K562 (cell line): ENCODE data around the gene S100A4. TPM values are rescaled to one million over a fixed set of nuclear protein-coding genes. Genes with fewer than 3 reads are reported as not detected.

Experiments
- ATAC-seq: fragments of 200-7000 bp; cut with Tn5 transposase; 3 replicates; pipeline ENCODE4 v1.9.1; 2020; ENCODE audit warnings: moderate library complexity
- BruUV-seq: library from RNA; stranded (reverse); fragments of 400-500 nt; replicated peaks from 2 replicates; lab custom pipeline; 2021; lab: Mats Ljungman, UMichigan
- CTCF ChIA-PET: fragments of 300-600 bp; formaldehyde crosslinking; extraction: SDS; loops from one replicate; lab custom pipeline; 2021; ENCODE audit warnings: low intra/inter-chr PET ratio; lab: Yijun Ruan, JAX
- POLR2A ChIA-PET: fragments of 300-600, 350-650 bp; sonication (Branson Sonifier 250); formaldehyde crosslinking; extraction: SDS; loops from one replicate; lab custom pipeline; 2021; ENCODE audit warnings: antibody characterized with exemption, inconsistent platforms; lab: Yijun Ruan, JAX
- DNase-seq, 4 experiments: peaks; one replicate each; pipeline versions ENCODE4 v3.0.0 to v3.0.0-alpha.2; 2011 to 2018; ENCODE audit warnings: low spot score in 3 of 4, mixed read lengths in 3 of 4; ENCODE audit errors: extremely low read depth in 1 of 4
- FAIRE-seq: peaks from 2 replicates; lab custom pipeline; 2011; peaks lifted over from hg19 to GRCh38; lab: Jason Lieb, UNC
- H2AFZ ChIP-seq: 2 replicates; pipeline ENCODE4 v1.6.0; 2011; ENCODE audit warnings: low read depth, low read length, control low read depth, inconsistent platforms
- H3K27ac ChIP-seq: fragments of 200-600 bp; 3 replicates; pipeline ENCODE4 v1.8.0; 2011; ENCODE audit warnings: low read depth, mild to moderate bottlenecking, control low read depth, inconsistent platforms, low read length, moderate library complexity, mixed read lengths; ENCODE audit errors: extremely low read depth
- H3K27me3 ChIP-seq, 2 experiments: fragments of 300-600 bp in 1 of 2; 2 replicates in 1 of 2; 3 replicates in 1 of 2; pipeline versions ENCODE4 v1.6.0 to v1.8.0; 2011; ENCODE audit warnings: inconsistent platforms in 2 of 2, low read length in 2 of 2, mild to moderate bottlenecking in 1 of 2, mixed read lengths in 1 of 2, moderate library complexity in 1 of 2; ENCODE audit not compliant: control insufficient read depth in 2 of 2, insufficient read depth in 2 of 2
- H3K36me3 ChIP-seq: fragments of 300-600 bp; 3 replicates; pipeline ENCODE4 v1.8.0; 2011; ENCODE audit warnings: mild to moderate bottlenecking, low read length, inconsistent platforms; ENCODE audit not compliant: control insufficient read depth, insufficient read depth
- H3K4me1 ChIP-seq, 2 experiments: fragments of 200-600 bp in 1 of 2; replicated peaks in 1 of 2; 2 replicates in 1 of 2; 3 replicates in 1 of 2; pipeline versions ENCODE4 v1.5.1 to v1.8.0; 2011; ENCODE audit warnings: inconsistent platforms in 2 of 2, low read length in 2 of 2, mild to moderate bottlenecking in 1 of 2, mixed read lengths in 1 of 2, moderate library complexity in 1 of 2; ENCODE audit not compliant: control insufficient read depth in 2 of 2, insufficient read depth in 2 of 2
- H3K4me2 ChIP-seq: 2 replicates; pipeline ENCODE4 v1.6.1; 2011; ENCODE audit warnings: low read length, control low read depth, inconsistent platforms, mixed read lengths; ENCODE audit not compliant: insufficient read depth
- H3K4me3 ChIP-seq: fragments of 200-600 bp; sonication (generic), shearing (Covaris generic); 2 replicates; pipeline ENCODE4 v1.5.1; 2016; ENCODE audit warnings: control low read depth, inconsistent platforms
- H3K79me2 ChIP-seq: fragments of 200-600 bp; 3 replicates; pipeline ENCODE4 v1.8.0; 2011; ENCODE audit warnings: low read length, inconsistent platforms; ENCODE audit not compliant: control insufficient read depth, insufficient read depth
- H3K9ac ChIP-seq, 2 experiments: 2 replicates each; pipeline versions ENCODE4 v1.6.0 to v1.6.1; 2011; ENCODE audit warnings: low read depth in 2 of 2, low read length in 2 of 2, control low read depth in 1 of 2, inconsistent platforms in 1 of 2, mild to moderate bottlenecking in 1 of 2, mixed read lengths in 1 of 2; ENCODE audit not compliant: insufficient read depth in 1 of 2
- H3K9me1 ChIP-seq: one replicate; pipeline ENCODE4 v1.6.0; 2011; ENCODE audit warnings: inconsistent platforms, mild to moderate bottlenecking, low read length, moderate library complexity; ENCODE audit not compliant: control insufficient read depth, insufficient read depth
- H3K9me3 ChIP-seq: replicated peaks from 2 replicates; pipeline ENCODE4 v1.5.1; 2011; ENCODE audit warnings: low read depth, low read length, inconsistent platforms; ENCODE audit not compliant: control insufficient read depth, insufficient read depth
- H4K20me1 ChIP-seq: replicated peaks from 2 replicates; pipeline ENCODE4 v1.6.1; 2011; ENCODE audit warnings: low read length, inconsistent platforms, mixed read lengths; ENCODE audit not compliant: control insufficient read depth, insufficient read depth
- BRD9 ChIP-seq: fragments of 450-650 bp; IDR thresholded peaks from 2 replicates; pipeline ENCODE4 v1.6.1; 2018; ENCODE audit warnings: low read depth; ENCODE audit not compliant: partially characterized antibody
- CC2D1A ChIP-seq: fragments of 450-650 bp; IDR thresholded peaks from 2 replicates; pipeline ENCODE4 v1.6.1; 2017; ENCODE audit warnings: mild to moderate bottlenecking
- ID3 ChIP-seq, 2 experiments: fragments of 250-450 bp in 1 of 2; fragments of 450-650 bp in 1 of 2; sonication (Bioruptor Pico) in 1 of 2; IDR thresholded peaks; 2 replicates each; pipeline versions ENCODE4 v1.6.1 to v1.8.0; 2016 to 2021; ENCODE audit warnings: mild to moderate bottlenecking in 2 of 2, moderate library complexity in 2 of 2, missing compliant biosample characterization in 1 of 2, missing genetic modification characterization in 1 of 2
- KAT7 ChIP-seq: sonication (generic); formaldehyde crosslinking; IDR thresholded peaks from 2 replicates; pipeline ENCODE4 v1.8.0; 2022; ENCODE audit warnings: missing genetic modification reagents, mild to moderate bottlenecking, borderline replicate concordance
- MAX ChIP-seq: sonication (generic); formaldehyde crosslinking; IDR thresholded peaks from 2 replicates; pipeline ENCODE4 v1.9.0; 2022; ENCODE audit warnings: mild to moderate bottlenecking, missing genetic modification reagents
- RAD51 ChIP-seq: fragments of 450-650 bp; IDR thresholded peaks from 2 replicates; pipeline ENCODE4 v1.7.1; 2016; ENCODE audit warnings: low read depth, mild to moderate bottlenecking, borderline replicate concordance
- SMAD2 ChIP-seq: fragments of 150-350 bp; IDR thresholded peaks from 2 replicates; pipeline ENCODE4 v1.6.1; 2014; ENCODE audit warnings: low read depth, mild to moderate bottlenecking, low read length
- ZNF518B ChIP-seq: fragments of 250-450 bp; sonication (Bioruptor Pico); IDR thresholded peaks from 2 replicates; pipeline ENCODE4 v1.5.0; 2021; ENCODE audit warnings: mild to moderate bottlenecking, moderate library complexity
- WGBS: fragments of 100-300 bp; shearing (Covaris generic); methylation state at CpG from one replicate; pipeline ENCODE4 v1.1.6; 2016; ENCODE audit warnings: low coverage, mixed read lengths; ENCODE audit not compliant: insufficient coverage; ENCODE audit errors: missing lambda C conversion rate; 5-methylcytosine and 5-hydroxymethylcytosine counted together
- in situ Hi-C: fragments of 300-500 bp; cut with MboI; formaldehyde crosslinking; loops from 4 replicates; pipeline ENCODE4 v1.15.0; 2018; ENCODE audit warnings: inconsistent platforms, mixed read lengths
- intact Hi-C: fragments of 100-400 bp; cut with micrococcal nuclease; formaldehyde crosslinking; loops from 2 replicates; pipeline ENCODE4 v1.14.2; 2022
- polyA plus RNA-seq, 8 experiments: library from polyadenylated mRNA; depleted of rRNA in 4 of 8; stranded (reverse) in 5 of 8; unstranded in 3 of 8; fragments of >200 nt; fragmentation: Nextera tagmentation in 2 of 8; fragmentation: Illumina TruSeq in 1 of 8; extraction: Ambion mirVana in 2 of 8; extraction: Trizol in 1 of 8; gene quantifications; 2 replicates each; pipeline versions ENCODE4 v1.2.1 to v1.2.3, GENCODE V29; 2011 to 2014; ENCODE audit warnings: inconsistent platforms in 1 of 8, missing spikeins in 1 of 8
- total RNA-seq, 7 experiments: library from RNA; depleted of rRNA in 6 of 7; stranded (reverse); fragments of >200 nt in 6 of 7; fragmentation: Illumina TruSeq in 2 of 7; extraction: Trizol in 2 of 7; gene quantifications; 2 replicates each; pipeline versions ENCODE4 v1.2.1 to v1.2.3, GENCODE V29; 2011 to 2021; ENCODE audit warnings: low replicate concordance in 1 of 7

S100A4 gene
- total and polyA plus RNA-seq, 9 of the 15 experiments (the other 6 are each of a cell fraction or from before 2014, with no cell fraction given), result 3.7 to 20.1 (median 11.2) TPM

- no peak for TF ChIP-seq ID3 (CRISPR knock-in tag; IDR thresholded peaks at IDR 0.05)
- TF ChIP-seq ID3 (tag; IDR thresholded peaks at IDR 0.05), result no peak
- TF ChIP-seq ZNF518B (CRISPR knock-in tag), result no peak
- TF ChIP-seq BRD9, result no peak
- TF ChIP-seq MAX (CRISPR knock-in tag), result no peak
- TF ChIP-seq KAT7 (CRISPR knock-in tag), result no peak
- no peak for TF ChIP-seq RAD51
- no peak for TF ChIP-seq SMAD2
- no peak for TF ChIP-seq CC2D1A
- in situ Hi-C loops, result no loop called here
- intact Hi-C loops, result no loop called here
- DNase-seq (no peak), FAIRE-seq (no peak), ATAC-seq (no peak)
- H3K9me1 ChIP-seq, result no peaks in the 10 kb centered on the region
- no peaks in the 10 kb centered on the region for H4K20me1 ChIP-seq
- H2AFZ ChIP-seq, result no peak overlapping the region
- no peaks in the 10 kb centered on the region for H3K27me3 ChIP-seq
- H3K79me2 ChIP-seq, result no peaks in the 10 kb centered on the region
- CTCF ChIA-PET, result interaction anchor here (0.7 kb wide), 1 partner anchor 24 kb away, joined by 4 read pairs; no protein-coding TSS in a partner anchor
- no peak overlapping the region for H3K27ac ChIP-seq
- WGBS, result 21% methylated on average over 4 of the region's 4 CpGs
- H3K4me1 ChIP-seq, result peaks cover 0 to 2% of the 10 kb centered on the region in 2 experiments; a peak in 2 of 5 replicates
- BruUV-seq, result no TSS peak
- POLR2A ChIA-PET, result interaction anchor here (0.6 to 1.4 kb wide), 7 partner anchors 9 to 47 kb away, joined by 3 to 5 read pairs (median 4); no protein-coding TSS in a partner anchor
- H3K4me2 ChIP-seq, result no peak overlapping the region
- no peaks in the 10 kb centered on the region for H3K36me3 ChIP-seq
- no peaks in the 10 kb centered on the region for H3K9me3 ChIP-seq
- no peak overlapping the region for H3K9ac ChIP-seq
- no peak overlapping the region for H3K4me3 ChIP-seq
Observed at GRCh38 chr1:153592748-153593147, 47.1 kb upstream of the S100A4 start.
